ENCODE measurements around the gene PLET1.
"Not testable (repeated sequence)": the region's sequence is repeated elsewhere in the genome, so short reads cannot be mapped to it uniquely, and the experiment has no call there.

The PLET1 gene

GRCh38 chr11:112210890-112211289 is 49.8 kb downstream of the PLET1 start:
- DNase-seq, result no peak

- DNase-seq, result no peak
Observed at GRCh38 chr11:112206071-112206470, 54.6 kb downstream of the PLET1 start.

GRCh38 chr11:112200252-112200651 is 60.4 kb downstream of the PLET1 start:
- no peak for DNase-seq

- not testable (repeated sequence) for DNase-seq
Observed at GRCh38 chr11:112199101-112199500, 61.6 kb downstream of the PLET1 start.

Measured in activated gamma-delta T cell (primary cell).